ENCODE results near the gene CENPM. TPM values are rescaled to one million over a fixed set of nuclear protein-coding genes. Genes with fewer than 3 reads are reported as not detected.

Gene CENPM
- total RNA-seq, 4 donors from 2014 or later, result 12.7 TPM; not detected in 3

DNA sequence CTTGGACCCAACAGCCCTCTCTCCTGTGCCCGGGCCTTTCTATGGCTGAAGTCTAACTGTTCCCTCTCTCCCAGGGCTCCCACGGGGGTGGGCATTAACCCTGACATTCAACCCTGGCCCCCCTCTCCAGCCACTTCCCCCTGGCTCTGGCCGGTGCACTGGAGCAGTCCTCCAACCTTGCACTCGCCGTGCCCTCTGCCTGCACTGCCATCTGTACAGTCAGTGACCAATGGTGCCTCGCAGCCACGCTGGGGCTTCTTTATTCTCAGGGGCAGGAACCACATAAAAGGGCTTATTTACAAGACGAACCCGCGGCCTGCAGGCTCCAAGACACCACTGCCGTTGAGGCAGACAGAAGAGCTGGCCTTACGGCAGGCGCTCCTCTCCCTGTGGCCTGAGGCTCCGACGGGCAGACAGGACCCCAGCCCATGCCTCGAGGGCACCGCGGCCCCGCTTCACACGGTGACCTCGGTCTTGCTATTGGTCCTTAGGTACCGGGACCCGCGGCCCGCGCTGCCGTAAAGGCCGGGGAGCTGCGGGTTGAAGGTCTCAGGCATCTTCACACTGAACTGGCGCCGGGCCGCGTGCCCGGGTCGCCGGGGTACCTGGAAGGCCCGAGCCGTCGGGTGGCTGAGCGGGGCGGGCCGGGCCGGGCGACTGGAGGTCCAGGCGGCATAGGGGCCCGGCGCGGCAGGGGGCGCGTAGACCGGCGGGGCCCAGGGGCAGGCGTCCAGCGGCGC lies 37.5 kb downstream of the CENPM start:
- H3K27me3 ChIP-seq, result peaks cover 12 to 34% of the 10 kb centered on the region in 2 donors
- DNase-seq, result no peak

DNA sequence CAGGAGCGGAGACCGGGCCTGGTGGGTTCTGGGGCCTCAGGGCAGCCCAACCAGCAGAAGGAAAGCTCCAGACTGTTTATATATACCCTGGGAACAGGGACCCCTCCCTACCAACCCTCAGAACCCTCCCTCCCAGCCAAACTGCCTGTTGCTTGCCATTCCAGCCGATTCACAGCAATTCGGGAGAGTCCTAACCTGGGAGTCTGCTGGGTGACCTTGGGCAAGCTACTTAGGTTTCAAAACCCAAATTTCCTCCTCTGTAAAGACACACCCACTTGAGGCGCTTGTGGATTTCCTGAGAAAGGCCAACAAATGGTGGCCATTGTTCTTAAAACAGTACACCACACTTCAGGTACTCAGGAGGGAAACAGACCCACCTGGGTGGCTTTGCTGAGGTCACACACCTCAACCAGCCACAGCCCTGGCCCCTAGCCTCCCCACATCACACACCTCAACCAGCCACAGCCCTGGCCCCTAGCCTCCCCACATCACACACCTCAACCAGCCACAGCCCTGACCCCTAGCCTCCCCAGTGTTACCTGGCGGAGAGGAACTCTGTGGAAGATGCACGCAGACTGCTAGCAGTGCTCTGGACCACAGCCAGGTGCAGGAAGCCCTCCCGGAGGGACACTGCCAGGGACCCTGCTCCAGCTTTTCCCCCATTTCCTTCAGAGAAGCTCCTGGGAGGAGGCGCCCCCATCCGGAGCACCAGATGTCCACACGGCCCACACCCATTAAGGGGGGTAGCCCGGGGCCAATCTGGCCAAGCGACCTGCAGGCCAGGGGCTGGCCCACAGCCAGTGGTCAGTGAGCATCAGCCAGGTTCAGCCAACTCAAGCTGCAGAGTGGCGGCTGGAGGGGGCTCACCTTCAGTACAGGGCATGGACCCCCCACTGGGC lies 38.3 kb downstream of the CENPM start:
- intact Hi-C loops (cut with DNase I; ENCODE audit: low total_unique reads), result no loop called here
- Histone ChIP-seq H3K9me3 (no peaks in the 10 kb centered on the region), H3K4me3 (no peak overlapping the region), H3K4me1 (peaks cover 0 to 20% of the 10 kb centered on the region in 2 donors), H3K27ac (no peak overlapping the region), H3K27me3 (peaks cover 12 to 31% of the 10 kb centered on the region in 2 donors), H3K36me3 (no peaks in the 10 kb centered on the region)
- TF ChIP-seq, protein P1, sequence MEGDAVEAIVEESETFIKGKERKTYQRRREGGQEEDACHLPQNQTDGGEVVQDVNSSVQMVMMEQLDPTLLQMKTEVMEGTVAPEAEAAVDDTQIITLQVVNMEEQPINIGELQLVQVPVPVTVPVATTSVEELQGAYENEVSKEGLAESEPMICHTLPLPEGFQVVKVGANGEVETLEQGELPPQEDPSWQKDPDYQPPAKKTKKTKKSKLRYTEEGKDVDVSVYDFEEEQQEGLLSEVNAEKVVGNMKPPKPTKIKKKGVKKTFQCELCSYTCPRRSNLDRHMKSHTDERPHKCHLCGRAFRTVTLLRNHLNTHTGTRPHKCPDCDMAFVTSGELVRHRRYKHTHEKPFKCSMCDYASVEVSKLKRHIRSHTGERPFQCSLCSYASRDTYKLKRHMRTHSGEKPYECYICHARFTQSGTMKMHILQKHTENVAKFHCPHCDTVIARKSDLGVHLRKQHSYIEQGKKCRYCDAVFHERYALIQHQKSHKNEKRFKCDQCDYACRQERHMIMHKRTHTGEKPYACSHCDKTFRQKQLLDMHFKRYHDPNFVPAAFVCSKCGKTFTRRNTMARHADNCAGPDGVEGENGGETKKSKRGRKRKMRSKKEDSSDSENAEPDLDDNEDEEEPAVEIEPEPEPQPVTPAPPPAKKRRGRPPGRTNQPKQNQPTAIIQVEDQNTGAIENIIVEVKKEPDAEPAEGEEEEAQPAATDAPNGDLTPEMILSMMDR (IDR thresholded peaks at IDR 0.05), result no peak
- TF ChIP-seq POLR2A (IDR thresholded peaks at IDR 0.05), result no peak
- no peak for DNase-seq

More for the DNA sequence above, 37.5 kb downstream of the CENPM start:
- Histone ChIP-seq H3K36me3 (no peaks in the 10 kb centered on the region), H3K4me1 (peaks cover 0 to 20% of the 10 kb centered on the region in 2 donors), H3K27ac (no peak overlapping the region), H3K4me3 (peak overlapping the region in 1 of 2 donors; percentile 21), H3K9me3 (no peaks in the 10 kb centered on the region)
- TF ChIP-seq POLR2A (IDR thresholded peaks at IDR 0.05), result no peak
- TF ChIP-seq, protein P1 (IDR thresholded peaks at IDR 0.05), result no peak
- intact Hi-C loops (cut with DNase I; ENCODE audit: low total_unique reads), result no loop called here

DNA sequence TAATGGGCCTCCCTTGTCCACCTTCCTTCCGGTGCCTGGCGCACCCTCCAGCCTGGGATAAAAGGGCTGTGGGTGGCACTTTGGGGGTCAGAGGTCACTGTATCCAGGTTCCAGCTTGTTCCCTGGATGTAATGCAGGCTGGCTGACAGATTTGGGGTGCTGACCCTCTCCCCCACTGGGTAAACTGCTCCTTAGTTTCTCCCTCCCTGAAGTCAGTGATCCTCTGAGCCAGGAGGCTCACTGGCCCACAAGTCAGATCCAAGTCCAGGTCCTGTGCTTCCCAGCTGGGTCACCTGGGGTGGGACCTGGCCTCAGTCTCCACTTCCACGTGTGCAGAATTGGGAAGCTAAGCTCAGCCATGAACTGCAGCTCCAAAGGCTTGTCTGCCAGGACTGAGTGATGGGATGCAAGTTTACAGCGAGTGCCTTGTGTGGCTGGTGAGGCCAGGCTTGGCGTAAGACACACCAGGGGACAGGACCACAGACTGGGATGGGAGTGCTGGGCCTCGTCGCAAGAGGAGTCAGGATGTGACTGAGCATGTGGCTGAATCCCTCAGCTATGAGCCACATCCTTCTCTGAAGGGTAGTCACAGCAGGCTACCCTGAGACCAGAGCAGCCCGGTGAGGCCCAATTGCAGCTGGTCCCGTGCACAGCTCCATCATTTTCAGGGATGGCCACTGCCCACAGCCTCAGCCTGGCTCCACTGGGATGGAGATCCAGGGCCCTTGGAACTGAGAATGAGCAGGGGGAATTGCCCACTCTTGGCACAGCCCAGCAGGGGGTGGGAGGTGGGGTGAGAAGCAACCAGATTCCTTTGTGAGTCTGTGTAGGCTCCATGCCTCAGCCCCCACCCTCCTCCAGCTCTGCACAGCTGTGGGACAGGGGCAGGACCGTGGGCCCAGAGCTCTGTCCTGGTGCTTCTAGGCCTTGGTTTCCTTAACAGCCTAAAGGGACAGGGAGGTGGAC lies 39.2 kb downstream of the CENPM start:
- Histone ChIP-seq H3K9me3 (no peaks in the 10 kb centered on the region), H3K4me3 (no peak overlapping the region), H3K27ac (no peak overlapping the region), H3K36me3 (no peaks in the 10 kb centered on the region), H3K4me1 (peaks cover 0 to 20% of the 10 kb centered on the region in 2 donors), H3K27me3 (peaks cover 3 to 22% of the 10 kb centered on the region in 2 donors)
- TF ChIP-seq, protein P1 (IDR thresholded peaks at IDR 0.05), result no peak
- no peak for TF ChIP-seq POLR2A (IDR thresholded peaks at IDR 0.05)
- intact Hi-C loops (cut with DNase I; ENCODE audit: low total_unique reads), result no loop called here
- DNase-seq, result no peak

DNA sequence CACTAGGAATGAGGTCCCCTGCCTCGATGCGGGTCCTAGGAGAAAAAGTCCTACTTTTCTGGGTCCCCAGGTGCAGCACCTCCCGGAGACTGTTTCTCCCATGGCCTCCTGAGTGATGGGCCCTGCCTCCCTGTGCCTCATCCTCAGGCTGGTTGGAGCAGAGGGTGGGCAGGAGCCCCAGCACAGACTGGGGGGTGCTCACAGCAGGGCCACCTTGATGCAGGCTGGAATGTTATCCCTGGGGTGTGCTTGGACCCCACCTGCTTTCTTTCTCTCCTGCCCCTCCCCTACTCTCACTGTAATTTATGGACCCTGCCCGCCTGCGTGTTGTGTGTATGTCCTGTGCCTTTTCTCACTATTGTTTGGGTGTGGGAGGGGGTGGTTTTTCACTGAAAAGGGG lies 40.1 kb downstream of the CENPM start:
- intact Hi-C loops (cut with DNase I; ENCODE audit: low total_unique reads), result no loop called here
- peaks cover 0 to 20% of the 10 kb centered on the region in 2 donors for H3K4me1 ChIP-seq
- no peak overlapping the region for H3K27ac ChIP-seq
- peaks cover 3 to 13% of the 10 kb centered on the region in 2 donors for H3K27me3 ChIP-seq
- DNase-seq, result no peak
- H3K9me3 ChIP-seq, result no peaks in the 10 kb centered on the region
- H3K4me3 ChIP-seq, result no peak overlapping the region
- H3K36me3 ChIP-seq, result no peaks in the 10 kb centered on the region
- TF ChIP-seq POLR2A (IDR thresholded peaks at IDR 0.05), result no peak
- TF ChIP-seq, protein P1 (IDR thresholded peaks at IDR 0.05), result no peak

Measured in uterus (tissue), 4 donors.